Loucy (cell line): ENCODE data around the gene NDUFAF2.

Experiments
- EZH2phosphoT487 ChIP-seq: fragments of 200-600 bp; IDR thresholded peaks from 2 replicates; pipeline ENCODE4 v1.6.1; 2018; ENCODE audit warnings: antibody characterized with exemption, mild to moderate bottlenecking, moderate library complexity, borderline replicate concordance
- TF ChIP-seq, protein P1 (sequence below): fragments of 200-600 bp; sonication (generic); conservative IDR thresholded peaks from 2 replicates; pipeline ENCODE4 v1.5.1; 2014; ENCODE audit warnings: mild to moderate bottlenecking, antibody characterized with exemption, low read length

DNA sequence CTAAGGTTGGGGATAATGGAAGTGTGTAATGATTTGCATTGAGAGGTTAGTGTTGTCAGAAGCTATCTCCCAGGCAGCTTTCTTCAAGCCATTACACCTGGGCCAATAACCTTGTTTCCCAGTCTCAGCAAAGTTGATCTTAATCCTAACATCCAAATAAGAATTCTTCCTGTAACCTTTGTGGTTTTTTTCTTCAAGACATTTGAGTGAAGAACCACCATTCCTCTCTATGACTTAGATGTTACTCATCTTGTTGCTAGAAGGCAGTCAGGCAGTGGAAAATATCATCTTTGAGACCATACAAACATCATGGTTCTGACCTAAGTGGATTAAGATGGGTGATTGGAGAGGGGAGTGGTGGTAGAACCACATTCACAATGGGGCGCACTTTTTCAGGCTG lies 103.5 kb downstream of the NDUFAF2 start:
- TF ChIP-seq, protein P1, sequence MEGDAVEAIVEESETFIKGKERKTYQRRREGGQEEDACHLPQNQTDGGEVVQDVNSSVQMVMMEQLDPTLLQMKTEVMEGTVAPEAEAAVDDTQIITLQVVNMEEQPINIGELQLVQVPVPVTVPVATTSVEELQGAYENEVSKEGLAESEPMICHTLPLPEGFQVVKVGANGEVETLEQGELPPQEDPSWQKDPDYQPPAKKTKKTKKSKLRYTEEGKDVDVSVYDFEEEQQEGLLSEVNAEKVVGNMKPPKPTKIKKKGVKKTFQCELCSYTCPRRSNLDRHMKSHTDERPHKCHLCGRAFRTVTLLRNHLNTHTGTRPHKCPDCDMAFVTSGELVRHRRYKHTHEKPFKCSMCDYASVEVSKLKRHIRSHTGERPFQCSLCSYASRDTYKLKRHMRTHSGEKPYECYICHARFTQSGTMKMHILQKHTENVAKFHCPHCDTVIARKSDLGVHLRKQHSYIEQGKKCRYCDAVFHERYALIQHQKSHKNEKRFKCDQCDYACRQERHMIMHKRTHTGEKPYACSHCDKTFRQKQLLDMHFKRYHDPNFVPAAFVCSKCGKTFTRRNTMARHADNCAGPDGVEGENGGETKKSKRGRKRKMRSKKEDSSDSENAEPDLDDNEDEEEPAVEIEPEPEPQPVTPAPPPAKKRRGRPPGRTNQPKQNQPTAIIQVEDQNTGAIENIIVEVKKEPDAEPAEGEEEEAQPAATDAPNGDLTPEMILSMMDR: no peak
- TF ChIP-seq EZH2phosphoT487: no peak
